K562 (cell line): ENCODE data around the gene CLCA1. TPM values are rescaled to one million over a fixed set of nuclear protein-coding genes. Genes with fewer than 3 reads are reported as not detected.

Experiments used
- ATAC-seq: fragments of 200-7000 bp; cut with Tn5 transposase; 3 replicates; pipeline ENCODE4 v1.9.1; 2020; ENCODE audit warnings: moderate library complexity
- BruUV-seq: library from RNA; stranded (reverse); fragments of 400-500 nt; replicated peaks from 2 replicates; lab custom pipeline; 2021; lab: Mats Ljungman, UMichigan
- CTCF ChIA-PET: fragments of 300-600 bp; formaldehyde crosslinking; extraction: SDS; loops from one replicate; lab custom pipeline; 2021; ENCODE audit warnings: low intra/inter-chr PET ratio; lab: Yijun Ruan, JAX
- POLR2A ChIA-PET: fragments of 300-600, 350-650 bp; sonication (Branson Sonifier 250); formaldehyde crosslinking; extraction: SDS; loops from one replicate; lab custom pipeline; 2021; ENCODE audit warnings: antibody characterized with exemption, inconsistent platforms; lab: Yijun Ruan, JAX
- DNase-seq, 4 experiments: peaks; one replicate each; pipeline versions ENCODE4 v3.0.0 to v3.0.0-alpha.2; 2011 to 2018; ENCODE audit warnings: low spot score in 3 of 4, mixed read lengths in 3 of 4; ENCODE audit errors: extremely low read depth in 1 of 4
- FAIRE-seq: peaks from 2 replicates; lab custom pipeline; 2011; peaks lifted over from hg19 to GRCh38; lab: Jason Lieb, UNC
- H2AFZ ChIP-seq: 2 replicates; pipeline ENCODE4 v1.6.0; 2011; ENCODE audit warnings: low read depth, low read length, control low read depth, inconsistent platforms
- H3K27ac ChIP-seq: fragments of 200-600 bp; 3 replicates; pipeline ENCODE4 v1.8.0; 2011; ENCODE audit warnings: low read depth, mild to moderate bottlenecking, control low read depth, inconsistent platforms, low read length, moderate library complexity, mixed read lengths; ENCODE audit errors: extremely low read depth
- H3K27me3 ChIP-seq, 2 experiments: fragments of 300-600 bp in 1 of 2; 2 replicates in 1 of 2; 3 replicates in 1 of 2; pipeline versions ENCODE4 v1.6.0 to v1.8.0; 2011; ENCODE audit warnings: inconsistent platforms in 2 of 2, low read length in 2 of 2, mild to moderate bottlenecking in 1 of 2, mixed read lengths in 1 of 2, moderate library complexity in 1 of 2; ENCODE audit not compliant: control insufficient read depth in 2 of 2, insufficient read depth in 2 of 2
- H3K36me3 ChIP-seq: fragments of 300-600 bp; 3 replicates; pipeline ENCODE4 v1.8.0; 2011; ENCODE audit warnings: mild to moderate bottlenecking, low read length, inconsistent platforms; ENCODE audit not compliant: control insufficient read depth, insufficient read depth
- H3K4me1 ChIP-seq, 2 experiments: fragments of 200-600 bp in 1 of 2; replicated peaks in 1 of 2; 2 replicates in 1 of 2; 3 replicates in 1 of 2; pipeline versions ENCODE4 v1.5.1 to v1.8.0; 2011; ENCODE audit warnings: inconsistent platforms in 2 of 2, low read length in 2 of 2, mild to moderate bottlenecking in 1 of 2, mixed read lengths in 1 of 2, moderate library complexity in 1 of 2; ENCODE audit not compliant: control insufficient read depth in 2 of 2, insufficient read depth in 2 of 2
- H3K4me2 ChIP-seq: 2 replicates; pipeline ENCODE4 v1.6.1; 2011; ENCODE audit warnings: low read length, control low read depth, inconsistent platforms, mixed read lengths; ENCODE audit not compliant: insufficient read depth
- H3K4me3 ChIP-seq: fragments of 200-600 bp; sonication (generic), shearing (Covaris generic); 2 replicates; pipeline ENCODE4 v1.5.1; 2016; ENCODE audit warnings: control low read depth, inconsistent platforms
- H3K79me2 ChIP-seq: fragments of 200-600 bp; 3 replicates; pipeline ENCODE4 v1.8.0; 2011; ENCODE audit warnings: low read length, inconsistent platforms; ENCODE audit not compliant: control insufficient read depth, insufficient read depth
- H3K9ac ChIP-seq, 2 experiments: 2 replicates each; pipeline versions ENCODE4 v1.6.0 to v1.6.1; 2011; ENCODE audit warnings: low read depth in 2 of 2, low read length in 2 of 2, control low read depth in 1 of 2, inconsistent platforms in 1 of 2, mild to moderate bottlenecking in 1 of 2, mixed read lengths in 1 of 2; ENCODE audit not compliant: insufficient read depth in 1 of 2
- H3K9me1 ChIP-seq: one replicate; pipeline ENCODE4 v1.6.0; 2011; ENCODE audit warnings: inconsistent platforms, mild to moderate bottlenecking, low read length, moderate library complexity; ENCODE audit not compliant: control insufficient read depth, insufficient read depth
- H3K9me3 ChIP-seq: replicated peaks from 2 replicates; pipeline ENCODE4 v1.5.1; 2011; ENCODE audit warnings: low read depth, low read length, inconsistent platforms; ENCODE audit not compliant: control insufficient read depth, insufficient read depth
- H4K20me1 ChIP-seq: replicated peaks from 2 replicates; pipeline ENCODE4 v1.6.1; 2011; ENCODE audit warnings: low read length, inconsistent platforms, mixed read lengths; ENCODE audit not compliant: control insufficient read depth, insufficient read depth
- ARNT ChIP-seq, 2 experiments: fragments of 450-650 bp; IDR thresholded peaks; 2 replicates each; pipeline ENCODE4 v1.6.1; 2016; ENCODE audit warnings: mild to moderate bottlenecking in 1 of 2
- BRD4 ChIP-seq: fragments of 200-600 bp; sonication (generic); IDR thresholded peaks from 2 replicates; pipeline ENCODE4 v1.6.1; 2017; ENCODE audit warnings: inconsistent platforms
- HDAC3 ChIP-seq: fragments of 450-650 bp; IDR thresholded peaks from 2 replicates; pipeline ENCODE4 v1.6.1; 2018; ENCODE audit warnings: borderline replicate concordance, mild to moderate bottlenecking, moderate library complexity; ENCODE audit not compliant: partially characterized antibody
- HEY1 ChIP-seq: fragments of 250-450 bp; sonication (Bioruptor Pico); IDR thresholded peaks from 2 replicates; pipeline ENCODE4 v1.5.0; 2020; ENCODE audit warnings: mild to moderate bottlenecking, moderate library complexity, borderline replicate concordance
- NELFE ChIP-seq: IDR thresholded peaks from 2 replicates; pipeline ENCODE4 v1.6.1; 2011; ENCODE audit warnings: mild to moderate bottlenecking; ENCODE audit not compliant: insufficient read depth, insufficient read length
- NONO ChIP-seq, 2 experiments: fragments of 200-400 bp in 1 of 2; fragments of 450-650 bp in 1 of 2; formaldehyde crosslinking in 1 of 2; IDR thresholded peaks; 2 replicates each; pipeline ENCODE4 v1.6.1; 2017; ENCODE audit warnings: low read depth in 2 of 2, mild to moderate bottlenecking in 2 of 2, moderate library complexity in 2 of 2, low read length in 1 of 2
- RREB1 ChIP-seq: fragments of 250-450 bp; sonication (Bioruptor Pico); IDR thresholded peaks from 2 replicates; pipeline ENCODE4 v1.4.0; 2020
- USF2 ChIP-seq: sonication (generic); formaldehyde crosslinking; IDR thresholded peaks from 2 replicates; pipeline ENCODE4 v1.5.0; 2020; ENCODE audit warnings: missing genetic modification reagents
- WGBS: fragments of 100-300 bp; shearing (Covaris generic); methylation state at CpG from one replicate; pipeline ENCODE4 v1.1.6; 2016; ENCODE audit warnings: low coverage, mixed read lengths; ENCODE audit not compliant: insufficient coverage; ENCODE audit errors: missing lambda C conversion rate; 5-methylcytosine and 5-hydroxymethylcytosine counted together
- in situ Hi-C: fragments of 300-500 bp; cut with MboI; formaldehyde crosslinking; loops from 4 replicates; pipeline ENCODE4 v1.15.0; 2018; ENCODE audit warnings: inconsistent platforms, mixed read lengths
- intact Hi-C: fragments of 100-400 bp; cut with micrococcal nuclease; formaldehyde crosslinking; loops from 2 replicates; pipeline ENCODE4 v1.14.2; 2022
- polyA plus RNA-seq, 8 experiments: library from polyadenylated mRNA; depleted of rRNA in 4 of 8; stranded (reverse) in 5 of 8; unstranded in 3 of 8; fragments of >200 nt; fragmentation: Nextera tagmentation in 2 of 8; fragmentation: Illumina TruSeq in 1 of 8; extraction: Ambion mirVana in 2 of 8; extraction: Trizol in 1 of 8; gene quantifications; 2 replicates each; pipeline versions ENCODE4 v1.2.1 to v1.2.3, GENCODE V29; 2011 to 2014; ENCODE audit warnings: inconsistent platforms in 1 of 8, missing spikeins in 1 of 8
- total RNA-seq, 7 experiments: library from RNA; depleted of rRNA in 6 of 7; stranded (reverse); fragments of >200 nt in 6 of 7; fragmentation: Illumina TruSeq in 2 of 7; extraction: Trizol in 2 of 7; gene quantifications; 2 replicates each; pipeline versions ENCODE4 v1.2.1 to v1.2.3, GENCODE V29; 2011 to 2021; ENCODE audit warnings: low replicate concordance in 1 of 7
- TF ChIP-seq, protein P1 (sequence below): fragments of 450-650 bp; IDR thresholded peaks from 2 replicates; pipeline ENCODE4 v1.7.0; 2016; ENCODE audit warnings: borderline replicate concordance

The CLCA1 gene
- total and polyA plus RNA-seq, 9 of the 15 experiments (the other 6 are each of a cell fraction or from before 2014, with no cell fraction given) = 0.03 to 0.08 (median 0.04) TPM; not detected in 6

GRCh38 chr1:86537928-86538695 is 69.4 kb downstream of the CLCA1 start (continued):
- no peak for TF ChIP-seq HDAC3
- no peak for TF ChIP-seq BRD4
- TF ChIP-seq NELFE = no peak
- no peak for TF ChIP-seq ARNT (IDR thresholded peaks at IDR 0.05)
- TF ChIP-seq, protein P1, sequence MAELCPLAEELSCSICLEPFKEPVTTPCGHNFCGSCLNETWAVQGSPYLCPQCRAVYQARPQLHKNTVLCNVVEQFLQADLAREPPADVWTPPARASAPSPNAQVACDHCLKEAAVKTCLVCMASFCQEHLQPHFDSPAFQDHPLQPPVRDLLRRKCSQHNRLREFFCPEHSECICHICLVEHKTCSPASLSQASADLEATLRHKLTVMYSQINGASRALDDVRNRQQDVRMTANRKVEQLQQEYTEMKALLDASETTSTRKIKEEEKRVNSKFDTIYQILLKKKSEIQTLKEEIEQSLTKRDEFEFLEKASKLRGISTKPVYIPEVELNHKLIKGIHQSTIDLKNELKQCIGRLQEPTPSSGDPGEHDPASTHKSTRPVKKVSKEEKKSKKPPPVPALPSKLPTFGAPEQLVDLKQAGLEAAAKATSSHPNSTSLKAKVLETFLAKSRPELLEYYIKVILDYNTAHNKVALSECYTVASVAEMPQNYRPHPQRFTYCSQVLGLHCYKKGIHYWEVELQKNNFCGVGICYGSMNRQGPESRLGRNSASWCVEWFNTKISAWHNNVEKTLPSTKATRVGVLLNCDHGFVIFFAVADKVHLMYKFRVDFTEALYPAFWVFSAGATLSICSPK = no peak
- TF ChIP-seq NONO (IDR thresholded peaks at IDR 0.05; ENCODE audit: low read depth in 2 of 2, low read length in 1 of 2) = no peak
- TF ChIP-seq HEY1 (CRISPR knock-in tag) = no peak

- H3K36me3 ChIP-seq = no peaks in the 10 kb centered on the region
- in situ Hi-C loops (no loop called here), intact Hi-C loops (no loop called here)
- no TSS peak for BruUV-seq
- H3K4me3 ChIP-seq = no peak overlapping the region
- CTCF ChIA-PET = no interaction called here
- no peak overlapping the region for H2AFZ ChIP-seq
- no peak overlapping the region for H3K4me2 ChIP-seq
- TF ChIP-seq RREB1 (CRISPR knock-in tag) (no peak), USF2 (CRISPR knock-in tag) (no peak)
- H3K9me3 ChIP-seq = no peaks in the 10 kb centered on the region
- FAIRE-seq (no peak), ATAC-seq (no peak), DNase-seq (no peak)
- POLR2A ChIA-PET = no interaction called here
- no peaks in the 10 kb centered on the region for H3K9me1 ChIP-seq
- no peaks in the 10 kb centered on the region for H3K79me2 ChIP-seq
- H3K4me1 ChIP-seq = no peaks in the 10 kb centered on the region
- no peaks in the 10 kb centered on the region for H3K27me3 ChIP-seq
- WGBS = 2% methylated on average over 4 of the region's 5 CpGs
- H3K9ac ChIP-seq = no peak overlapping the region
- H3K27ac ChIP-seq = no peak overlapping the region
- H4K20me1 ChIP-seq = no peaks in the 10 kb centered on the region
Observed at GRCh38 chr1:86538775-86539174, 70.0 kb downstream of the CLCA1 start.
